HCT116 (cell line): ENCODE results near the gene FGF22. TPM values are rescaled to one million over a fixed set of nuclear protein-coding genes. Genes with fewer than 3 reads are reported as not detected.

Experiments
- ATAC-seq: fragments of 200-7000 bp; cut with Tn5 transposase; 2 replicates; pipeline ENCODE4 v1.9.1; 2020; ENCODE audit warnings: mild to moderate bottlenecking, moderate library complexity
- BruUV-seq: library from RNA; stranded (reverse); fragments of 400-500 nt; replicated peaks from 2 replicates; lab custom pipeline; 2021; lab: Mats Ljungman, UMichigan
- CTCF ChIA-PET: fragments of 300-600 bp; sonication (Branson Sonifier 250); formaldehyde crosslinking; loops from one replicate; lab custom pipeline; 2021; ENCODE audit warnings: antibody characterized with exemption; lab: Charles Lee
- POLR2A ChIA-PET: fragments of 300-600, 350-600 bp; sonication (Branson Sonifier 250); formaldehyde crosslinking; loops from one replicate; lab custom pipeline; 2021; ENCODE audit warnings: antibody characterized with exemption; lab: Charles Lee
- RAD21 ChIA-PET, 2 experiments: fragments of 300-600 bp; sonication (Branson Sonifier 250); formaldehyde crosslinking; loops; one replicate each; lab custom pipeline; 2023; ENCODE audit warnings: low total read pairs in 2 of 2; ENCODE audit not compliant: uncharacterized antibody in 2 of 2, unreplicated experiment in 2 of 2, low non-redundant PET in 1 of 2; lab: Charles Lee
- DNase-seq: peaks from one replicate; pipeline ENCODE4 v3.0.0-alpha.2; 2010; ENCODE audit warnings: low read depth, low spot score
- H2AFZ ChIP-seq: fragments of 200-600 bp; shearing (Covaris generic), sonication (generic); 2 replicates; pipeline ENCODE4 v1.6.1; 2017; ENCODE audit warnings: low read depth, mixed run types, mixed read lengths, antibody characterized with exemption, low read length; ENCODE audit not compliant: poor library complexity, severe bottlenecking
- H3K27ac ChIP-seq: 2 replicates; pipeline ENCODE4 v1.5.1; 2012; ENCODE audit warnings: low read depth, low read length
- H3K27me3 ChIP-seq: fragments of 200-600 bp; sonication (generic); 2 replicates; pipeline ENCODE4 v1.6.1; 2016; ENCODE audit warnings: mixed run types, low read length, mixed read lengths; ENCODE audit not compliant: insufficient read depth
- H3K36me3 ChIP-seq, 2 experiments: fragments of 200-500 bp in 1 of 2; fragments of 200-600 bp in 1 of 2; sonication (Bioruptor generic) in 1 of 2; sonication (generic) in 1 of 2; 2 replicates each; pipeline versions ENCODE4 v1.5.1 to v1.6.1; 2014 to 2016; ENCODE audit warnings: low read length in 2 of 2, inconsistent platforms in 1 of 2, mixed read lengths in 1 of 2, mixed run types in 1 of 2; ENCODE audit not compliant: insufficient read depth in 2 of 2, control insufficient read depth in 1 of 2
- H3K4me1 ChIP-seq, 2 experiments: fragments of 200-600 bp in 1 of 2; sonication (generic) in 1 of 2; 2 replicates each; pipeline versions ENCODE4 v1.5.1 to v1.6.1; 2012 to 2017; ENCODE audit warnings: low read length in 2 of 2, inconsistent platforms in 1 of 2, mild to moderate bottlenecking in 1 of 2, mixed read lengths in 1 of 2, mixed run types in 1 of 2, moderate library complexity in 1 of 2; ENCODE audit not compliant: insufficient read depth in 2 of 2, control insufficient read depth in 1 of 2
- H3K4me2 ChIP-seq: fragments of 200-600 bp; sonication (generic); 2 replicates; pipeline ENCODE4 v1.6.1; 2017; ENCODE audit warnings: mixed run types, low read length, mixed read lengths
- H3K4me3 ChIP-seq, 2 experiments: fragments of 200-600 bp in 1 of 2; sonication (generic) in 1 of 2; replicated peaks in 1 of 2; 2 replicates each; pipeline ENCODE4 v1.5.1; 2011 to 2016; ENCODE audit warnings: low read length in 2 of 2, control low read depth in 1 of 2, low read depth in 1 of 2, mild to moderate bottlenecking in 1 of 2, mixed read lengths in 1 of 2, mixed run types in 1 of 2
- H3K79me2 ChIP-seq: fragments of 200-600 bp; sonication (generic); 2 replicates; pipeline ENCODE4 v1.6.1; 2017; ENCODE audit warnings: mild to moderate bottlenecking, mixed run types, low read length, moderate library complexity, mixed read lengths; ENCODE audit not compliant: insufficient read depth
- H3K9ac ChIP-seq: fragments of 200-600 bp; sonication (generic); 2 replicates; pipeline ENCODE4 v1.6.1; 2016; ENCODE audit warnings: low read length, mixed read lengths
- H3K9me2 ChIP-seq: fragments of 200-600 bp; sonication (generic), shearing (Covaris generic); 2 replicates; pipeline ENCODE4 v1.6.1; 2017; ENCODE audit warnings: mixed run types, mild to moderate bottlenecking, moderate library complexity; ENCODE audit not compliant: insufficient read depth
- H3K9me3 ChIP-seq, 2 experiments: fragments of 200-500 bp in 1 of 2; fragments of 200-600 bp in 1 of 2; sonication (Bioruptor generic) in 1 of 2; sonication (generic) in 1 of 2; 2 replicates each; pipeline ENCODE4 v1.6.1; 2014 to 2017; ENCODE audit warnings: low read length in 2 of 2, mixed read lengths in 2 of 2, inconsistent platforms in 1 of 2, low read depth in 1 of 2, mild to moderate bottlenecking in 1 of 2, mixed run types in 1 of 2, moderate library complexity in 1 of 2; ENCODE audit not compliant: control insufficient read depth in 1 of 2, insufficient read depth in 1 of 2
- H4K20me1 ChIP-seq: fragments of 200-600 bp; sonication (generic), shearing (Covaris generic); 2 replicates; pipeline ENCODE4 v1.6.1; 2017; ENCODE audit warnings: mixed run types, mild to moderate bottlenecking, moderate library complexity; ENCODE audit not compliant: insufficient read depth
- CBX3 ChIP-seq: IDR thresholded peaks from 2 replicates; pipeline ENCODE4 v1.6.1; 2012; ENCODE audit warnings: low read depth
- CEBPB ChIP-seq: IDR thresholded peaks from 2 replicates; pipeline ENCODE4 v1.6.1; 2012; ENCODE audit warnings: low read depth
- EGR1 ChIP-seq: IDR thresholded peaks from 2 replicates; pipeline ENCODE4 v1.6.1; 2012; ENCODE audit warnings: low read depth
- ELF1 ChIP-seq: IDR thresholded peaks from 2 replicates; pipeline ENCODE4 v1.6.1; 2012; ENCODE audit warnings: low read depth, borderline replicate concordance
- EZH2 ChIP-seq: fragments of 200-600 bp; sonication (generic); IDR thresholded peaks from 2 replicates; pipeline ENCODE4 v1.6.1; 2017; ENCODE audit warnings: antibody characterized with exemption, mixed run types
- EZH2phosphoT487 ChIP-seq: fragments of 200-600 bp; IDR thresholded peaks from 2 replicates; pipeline ENCODE4 v1.6.1; 2018; ENCODE audit warnings: antibody characterized with exemption, borderline replicate concordance
- FOSL1 ChIP-seq: IDR thresholded peaks from 2 replicates; pipeline ENCODE4 v1.6.1; 2012; ENCODE audit warnings: low read depth
- JUND ChIP-seq: IDR thresholded peaks from 2 replicates; pipeline ENCODE4 v1.6.1; 2012
- POLR2A ChIP-seq: IDR thresholded peaks from 2 replicates; pipeline ENCODE4 v1.7.0; 2011; ENCODE audit warnings: borderline replicate concordance; ENCODE audit not compliant: insufficient read depth, insufficient read length; ENCODE audit errors: extremely low read depth
- POLR2AphosphoS5 ChIP-seq: IDR thresholded peaks from 2 replicates; pipeline ENCODE4 v1.6.1; 2011; ENCODE audit warnings: mild to moderate bottlenecking, low read depth, low read length, moderate library complexity
- SIN3A ChIP-seq: IDR thresholded peaks from 2 replicates; pipeline ENCODE4 v1.6.1; 2012; ENCODE audit warnings: low read depth
- SP1 ChIP-seq: IDR thresholded peaks from 2 replicates; pipeline ENCODE4 v1.6.1; 2012; ENCODE audit warnings: low read depth
- YY1 ChIP-seq: IDR thresholded peaks from 2 replicates; pipeline ENCODE4 v1.6.1; 2011; ENCODE audit warnings: low read length, low read depth, moderate library complexity, mild to moderate bottlenecking; ENCODE audit not compliant: insufficient replicate concordance; ENCODE audit errors: extremely low read depth
- ZFX ChIP-seq: fragments of 450-650 bp; IDR thresholded peaks from 2 replicates; pipeline ENCODE4 v1.6.1; 2017
- ZNF274 ChIP-seq: fragments of 200-500 bp; sonication (Bioruptor generic); IDR thresholded peaks from 2 replicates; pipeline ENCODE4 v1.6.1; 2014; ENCODE audit warnings: mild to moderate bottlenecking, low read depth, low read length, inconsistent platforms
- intact Hi-C: fragments of 100-400 bp; cut with micrococcal nuclease; formaldehyde crosslinking; loops from 2 replicates; pipeline ENCODE4 v1.10.0; 2022
- total RNA-seq: library from RNA; stranded (reverse); gene quantifications from one replicate; pipeline ENCODE4 v1.2.1, GENCODE V29; 2021; ENCODE audit not compliant: unreplicated experiment
- TF ChIP-seq, protein P1 (sequence below): IDR thresholded peaks from 2 replicates; pipeline ENCODE4 v1.6.1; 2012
- TF ChIP-seq, protein P2 (sequence below): IDR thresholded peaks from 2 replicates; pipeline ENCODE4 v1.6.1; 2011; ENCODE audit warnings: mild to moderate bottlenecking, low read length, moderate library complexity; ENCODE audit not compliant: insufficient replicate concordance; ENCODE audit errors: extremely low read depth
- TF ChIP-seq, protein P3 (sequence below): IDR thresholded peaks from 2 replicates; pipeline ENCODE4 v1.6.1; 2012; ENCODE audit warnings: low read depth
- TF ChIP-seq, protein P4 (sequence below), 3 experiments: fragments of 200-600 bp in 1 of 3; sonication (generic) in 1 of 3; IDR thresholded peaks in 2 of 3; conservative IDR thresholded peaks in 1 of 3; 2 replicates each; pipeline ENCODE4 v1.5.1; 2012 to 2017; ENCODE audit warnings: low read depth in 2 of 3, low read length in 2 of 3, antibody characterized with exemption in 1 of 3, borderline replicate concordance in 1 of 3, control low read depth in 1 of 3, mild to moderate bottlenecking in 1 of 3, mixed read lengths in 1 of 3, mixed run types in 1 of 3, moderate library complexity in 1 of 3; ENCODE audit not compliant: insufficient read depth in 1 of 3

The FGF22 gene
- total RNA-seq, 1 experiment from 2014 or later, result 1.5 TPM

DNA sequence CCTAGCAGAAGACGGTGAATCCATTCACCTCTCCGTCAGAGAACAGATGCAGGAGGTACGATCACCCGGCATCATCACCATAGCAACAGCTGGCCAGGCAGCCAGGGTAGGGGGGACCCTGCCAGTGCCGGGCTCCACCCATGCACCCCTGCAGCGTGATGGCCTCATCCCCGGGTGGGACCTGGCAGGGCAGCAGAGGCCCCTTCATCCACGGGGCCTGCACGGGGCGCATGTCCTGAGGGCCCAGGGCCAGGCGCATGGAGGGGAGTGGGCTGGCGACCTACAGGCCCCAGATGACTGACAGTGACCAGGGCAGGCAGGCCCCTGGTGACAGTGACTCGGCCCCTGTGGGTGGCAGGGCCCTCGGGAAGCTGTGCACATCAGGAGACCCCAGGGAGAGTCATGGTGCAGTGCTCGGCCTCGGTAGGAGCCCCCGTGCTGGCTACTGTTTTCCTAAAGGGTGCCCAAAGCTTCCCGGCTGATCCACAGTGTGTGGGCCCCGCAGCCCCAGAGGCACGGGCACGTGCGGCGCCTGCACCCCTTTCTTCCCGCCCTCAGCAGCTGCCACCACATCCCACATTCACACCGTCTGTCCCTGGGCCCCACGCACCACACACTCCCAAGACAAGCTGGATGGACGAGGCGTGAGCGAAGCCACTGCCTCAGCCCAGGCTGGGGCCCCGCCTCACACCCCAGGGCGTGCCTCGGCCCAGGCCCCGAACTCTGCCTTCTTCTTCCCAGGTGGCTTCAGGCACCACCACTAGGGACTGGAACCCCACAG is 18.6 kb downstream of the FGF22 start:
- RAD21 ChIA-PET, result no interaction called here
- Histone ChIP-seq H2AFZ (no peak overlapping the region), H3K79me2 (peaks cover 97% of the 10 kb centered on the region), H3K27me3 (no peaks in the 10 kb centered on the region), H3K9me2 (no peaks in the 10 kb centered on the region), H4K20me1 (peaks cover 5% of the 10 kb centered on the region; the same call in 1 of the 2 replicates), H3K9me3 (no peaks in the 10 kb centered on the region), H3K36me3 (peaks cover 3 to 30% of the 10 kb centered on the region in 2 experiments; a peak in 3 of 4 replicates), H3K4me3 (no peak overlapping the region), H3K4me2 (no peak overlapping the region), H3K27ac (no peak overlapping the region), H3K4me1 (peaks cover 4 to 14% of the 10 kb centered on the region in 2 experiments), H3K9ac (no peak overlapping the region)
- ATAC-seq (no peak), DNase-seq (no peak)
- POLR2A ChIA-PET, result interaction anchor here (1.5 kb wide), 1 partner anchor 23 kb away, joined by 3 read pairs; no protein-coding TSS in a partner anchor
- TF ChIP-seq YY1 (no peak), SP1 (no peak), ZFX (no peak), JUND (no peak), ZNF274 (no peak), CBX3 (no peak), POLR2A (no peak), EGR1 (no peak), EZH2phosphoT487 (no peak), ELF1 (no peak), CEBPB (no peak), EZH2 (no peak), FOSL1 (no peak), POLR2AphosphoS5 (no peak), SIN3A (no peak)
- TF ChIP-seq, protein P1, sequence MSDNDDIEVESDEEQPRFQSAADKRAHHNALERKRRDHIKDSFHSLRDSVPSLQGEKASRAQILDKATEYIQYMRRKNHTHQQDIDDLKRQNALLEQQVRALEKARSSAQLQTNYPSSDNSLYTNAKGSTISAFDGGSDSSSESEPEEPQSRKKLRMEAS, result no peak
- TF ChIP-seq, protein P2, sequence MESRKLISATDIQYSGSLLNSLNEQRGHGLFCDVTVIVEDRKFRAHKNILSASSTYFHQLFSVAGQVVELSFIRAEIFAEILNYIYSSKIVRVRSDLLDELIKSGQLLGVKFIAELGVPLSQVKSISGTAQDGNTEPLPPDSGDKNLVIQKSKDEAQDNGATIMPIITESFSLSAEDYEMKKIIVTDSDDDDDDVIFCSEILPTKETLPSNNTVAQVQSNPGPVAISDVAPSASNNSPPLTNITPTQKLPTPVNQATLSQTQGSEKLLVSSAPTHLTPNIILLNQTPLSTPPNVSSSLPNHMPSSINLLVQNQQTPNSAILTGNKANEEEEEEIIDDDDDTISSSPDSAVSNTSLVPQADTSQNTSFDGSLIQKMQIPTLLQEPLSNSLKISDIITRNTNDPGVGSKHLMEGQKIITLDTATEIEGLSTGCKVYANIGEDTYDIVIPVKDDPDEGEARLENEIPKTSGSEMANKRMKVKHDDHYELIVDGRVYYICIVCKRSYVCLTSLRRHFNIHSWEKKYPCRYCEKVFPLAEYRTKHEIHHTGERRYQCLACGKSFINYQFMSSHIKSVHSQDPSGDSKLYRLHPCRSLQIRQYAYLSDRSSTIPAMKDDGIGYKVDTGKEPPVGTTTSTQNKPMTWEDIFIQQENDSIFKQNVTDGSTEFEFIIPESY, result no peak
- TF ChIP-seq, protein P3, sequence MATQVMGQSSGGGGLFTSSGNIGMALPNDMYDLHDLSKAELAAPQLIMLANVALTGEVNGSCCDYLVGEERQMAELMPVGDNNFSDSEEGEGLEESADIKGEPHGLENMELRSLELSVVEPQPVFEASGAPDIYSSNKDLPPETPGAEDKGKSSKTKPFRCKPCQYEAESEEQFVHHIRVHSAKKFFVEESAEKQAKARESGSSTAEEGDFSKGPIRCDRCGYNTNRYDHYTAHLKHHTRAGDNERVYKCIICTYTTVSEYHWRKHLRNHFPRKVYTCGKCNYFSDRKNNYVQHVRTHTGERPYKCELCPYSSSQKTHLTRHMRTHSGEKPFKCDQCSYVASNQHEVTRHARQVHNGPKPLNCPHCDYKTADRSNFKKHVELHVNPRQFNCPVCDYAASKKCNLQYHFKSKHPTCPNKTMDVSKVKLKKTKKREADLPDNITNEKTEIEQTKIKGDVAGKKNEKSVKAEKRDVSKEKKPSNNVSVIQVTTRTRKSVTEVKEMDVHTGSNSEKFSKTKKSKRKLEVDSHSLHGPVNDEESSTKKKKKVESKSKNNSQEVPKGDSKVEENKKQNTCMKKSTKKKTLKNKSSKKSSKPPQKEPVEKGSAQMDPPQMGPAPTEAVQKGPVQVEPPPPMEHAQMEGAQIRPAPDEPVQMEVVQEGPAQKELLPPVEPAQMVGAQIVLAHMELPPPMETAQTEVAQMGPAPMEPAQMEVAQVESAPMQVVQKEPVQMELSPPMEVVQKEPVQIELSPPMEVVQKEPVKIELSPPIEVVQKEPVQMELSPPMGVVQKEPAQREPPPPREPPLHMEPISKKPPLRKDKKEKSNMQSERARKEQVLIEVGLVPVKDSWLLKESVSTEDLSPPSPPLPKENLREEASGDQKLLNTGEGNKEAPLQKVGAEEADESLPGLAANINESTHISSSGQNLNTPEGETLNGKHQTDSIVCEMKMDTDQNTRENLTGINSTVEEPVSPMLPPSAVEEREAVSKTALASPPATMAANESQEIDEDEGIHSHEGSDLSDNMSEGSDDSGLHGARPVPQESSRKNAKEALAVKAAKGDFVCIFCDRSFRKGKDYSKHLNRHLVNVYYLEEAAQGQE, result no peak
- TF ChIP-seq, protein P4, sequence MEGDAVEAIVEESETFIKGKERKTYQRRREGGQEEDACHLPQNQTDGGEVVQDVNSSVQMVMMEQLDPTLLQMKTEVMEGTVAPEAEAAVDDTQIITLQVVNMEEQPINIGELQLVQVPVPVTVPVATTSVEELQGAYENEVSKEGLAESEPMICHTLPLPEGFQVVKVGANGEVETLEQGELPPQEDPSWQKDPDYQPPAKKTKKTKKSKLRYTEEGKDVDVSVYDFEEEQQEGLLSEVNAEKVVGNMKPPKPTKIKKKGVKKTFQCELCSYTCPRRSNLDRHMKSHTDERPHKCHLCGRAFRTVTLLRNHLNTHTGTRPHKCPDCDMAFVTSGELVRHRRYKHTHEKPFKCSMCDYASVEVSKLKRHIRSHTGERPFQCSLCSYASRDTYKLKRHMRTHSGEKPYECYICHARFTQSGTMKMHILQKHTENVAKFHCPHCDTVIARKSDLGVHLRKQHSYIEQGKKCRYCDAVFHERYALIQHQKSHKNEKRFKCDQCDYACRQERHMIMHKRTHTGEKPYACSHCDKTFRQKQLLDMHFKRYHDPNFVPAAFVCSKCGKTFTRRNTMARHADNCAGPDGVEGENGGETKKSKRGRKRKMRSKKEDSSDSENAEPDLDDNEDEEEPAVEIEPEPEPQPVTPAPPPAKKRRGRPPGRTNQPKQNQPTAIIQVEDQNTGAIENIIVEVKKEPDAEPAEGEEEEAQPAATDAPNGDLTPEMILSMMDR (IDR thresholded peaks at IDR 0.05 in 2 of 3, conservative IDR thresholded peaks at IDR 0.05 in 1 of 3; ENCODE audit: borderline replicate concordance in 1 of 3, insufficient read depth in 1 of 3, low read depth in 2 of 3, low read length in 2 of 3), result no peak
- BruUV-seq, result no TSS peak
- intact Hi-C loops, result no loop called here
- CTCF ChIA-PET, result no interaction called here
